SK-N-SH treated with all-trans-retinoic acid at 6 μM for 48 hours (cell line): ENCODE results near the gene GPANK1.

ENCODE experiments used
- ATAC-seq: fragments of 200-7000 bp; cut with Tn5 transposase; 3 replicates; pipeline ENCODE4 v1.9.1; 2020; ENCODE audit warnings: mild to moderate bottlenecking, moderate library complexity
- CSDC2 ChIP-seq: fragments of 250-450 bp; sonication (Bioruptor Pico); IDR thresholded peaks from 2 replicates; pipeline ENCODE4 v1.5.0; 2020; ENCODE audit warnings: mild to moderate bottlenecking, moderate library complexity
- ESRRG ChIP-seq: fragments of 250-450 bp; sonication (Bioruptor Pico); IDR thresholded peaks from 2 replicates; pipeline ENCODE4 v1.6.1; 2021; ENCODE audit warnings: mild to moderate bottlenecking
- ISL1 ChIP-seq: fragments of 250-450 bp; sonication (Bioruptor Pico); IDR thresholded peaks from 2 replicates; pipeline ENCODE4 v2.1.2; 2022; ENCODE audit warnings: mild to moderate bottlenecking, moderate library complexity
- OSR1 ChIP-seq: fragments of 250-450 bp; sonication (Bioruptor Pico); IDR thresholded peaks from 2 replicates; pipeline ENCODE4 v1.8.0; 2022; ENCODE audit warnings: moderate library complexity, mild to moderate bottlenecking, inconsistent platforms
- PPARA ChIP-seq: fragments of 250-450 bp; sonication (Bioruptor Pico); IDR thresholded peaks from 2 replicates; pipeline ENCODE4 v1.5.0; 2020; ENCODE audit warnings: mild to moderate bottlenecking, borderline replicate concordance
- SNAI2 ChIP-seq: fragments of 250-450 bp; sonication (Bioruptor Pico); IDR thresholded peaks from 2 replicates; pipeline ENCODE4 v1.5.0; 2020; ENCODE audit warnings: mild to moderate bottlenecking, moderate library complexity
- TCF4 ChIP-seq: fragments of 250-450 bp; sonication (Bioruptor Pico); IDR thresholded peaks from 2 replicates; pipeline ENCODE4 v1.8.0; 2021; ENCODE audit warnings: mild to moderate bottlenecking, moderate library complexity, borderline replicate concordance
- TSHZ2 ChIP-seq: fragments of 250-450 bp; sonication (Bioruptor Pico); IDR thresholded peaks from 2 replicates; pipeline ENCODE4 v1.5.0; 2020; ENCODE audit warnings: mild to moderate bottlenecking, moderate library complexity
- ZC3H10 ChIP-seq: fragments of 250-450 bp; sonication (Bioruptor Pico); IDR thresholded peaks from 2 replicates; pipeline ENCODE4 v1.5.1; 2021; ENCODE audit warnings: mild to moderate bottlenecking, moderate library complexity
- ZFP30 ChIP-seq: fragments of 450-650 bp; formaldehyde crosslinking; IDR thresholded peaks from 2 replicates; pipeline ENCODE4 v1.5.0; 2022; ENCODE audit warnings: mild to moderate bottlenecking, moderate library complexity

GPANK1 gene

GRCh38 chr6:31614075-31614619 is 50.6 kb downstream of the GPANK1 start:
- TF ChIP-seq SNAI2 (CRISPR knock-in tag) (no peak), ESRRG (no peak), TCF4 (CRISPR knock-in tag) (no peak), CSDC2 (CRISPR knock-in tag) (no peak), ZFP30 (CRISPR knock-in tag) (no peak), ISL1 (CRISPR knock-in tag) (no peak), OSR1 (CRISPR knock-in tag) (no peak), ZC3H10 (CRISPR knock-in tag) (no peak), PPARA (CRISPR knock-in tag) (no peak), TSHZ2 (CRISPR knock-in tag) (no peak)
- TF ChIP-seq, all 23 proteins: peak for 0
- ATAC-seq: no peak; the same call in 2 of the 3 replicates
